GM12801 (cell line): ENCODE measurements around the gene HERC6.

Experiments
- TF ChIP-seq, protein P1 (sequence below): IDR thresholded peaks from one replicate; pipeline ENCODE4 v1.5.1; 2011; ENCODE audit warnings: control low read depth; ENCODE audit not compliant: insufficient read length; ENCODE audit errors: extremely low read depth

HERC6 gene

DNA sequence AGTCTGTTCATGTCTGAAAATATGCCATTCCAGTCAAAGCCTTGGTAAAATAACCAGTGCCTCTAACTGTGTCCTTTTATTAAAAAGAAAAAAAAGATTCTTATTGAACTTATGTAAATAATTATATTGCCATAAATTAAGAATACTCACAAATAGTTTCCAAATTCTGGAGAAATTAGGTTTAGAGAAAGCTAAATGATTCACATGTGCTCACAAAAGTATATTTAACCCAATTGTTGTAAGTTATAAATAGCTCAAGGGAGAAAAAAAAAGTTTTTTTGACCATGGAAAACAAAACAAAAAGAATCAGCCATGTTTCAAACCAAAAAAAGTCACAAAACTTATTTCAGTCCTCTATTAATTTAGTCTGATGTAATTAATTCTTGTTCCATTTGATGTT is 25.3 kb upstream of the HERC6 start:
- TF ChIP-seq, protein P1, sequence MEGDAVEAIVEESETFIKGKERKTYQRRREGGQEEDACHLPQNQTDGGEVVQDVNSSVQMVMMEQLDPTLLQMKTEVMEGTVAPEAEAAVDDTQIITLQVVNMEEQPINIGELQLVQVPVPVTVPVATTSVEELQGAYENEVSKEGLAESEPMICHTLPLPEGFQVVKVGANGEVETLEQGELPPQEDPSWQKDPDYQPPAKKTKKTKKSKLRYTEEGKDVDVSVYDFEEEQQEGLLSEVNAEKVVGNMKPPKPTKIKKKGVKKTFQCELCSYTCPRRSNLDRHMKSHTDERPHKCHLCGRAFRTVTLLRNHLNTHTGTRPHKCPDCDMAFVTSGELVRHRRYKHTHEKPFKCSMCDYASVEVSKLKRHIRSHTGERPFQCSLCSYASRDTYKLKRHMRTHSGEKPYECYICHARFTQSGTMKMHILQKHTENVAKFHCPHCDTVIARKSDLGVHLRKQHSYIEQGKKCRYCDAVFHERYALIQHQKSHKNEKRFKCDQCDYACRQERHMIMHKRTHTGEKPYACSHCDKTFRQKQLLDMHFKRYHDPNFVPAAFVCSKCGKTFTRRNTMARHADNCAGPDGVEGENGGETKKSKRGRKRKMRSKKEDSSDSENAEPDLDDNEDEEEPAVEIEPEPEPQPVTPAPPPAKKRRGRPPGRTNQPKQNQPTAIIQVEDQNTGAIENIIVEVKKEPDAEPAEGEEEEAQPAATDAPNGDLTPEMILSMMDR: no peak

DNA sequence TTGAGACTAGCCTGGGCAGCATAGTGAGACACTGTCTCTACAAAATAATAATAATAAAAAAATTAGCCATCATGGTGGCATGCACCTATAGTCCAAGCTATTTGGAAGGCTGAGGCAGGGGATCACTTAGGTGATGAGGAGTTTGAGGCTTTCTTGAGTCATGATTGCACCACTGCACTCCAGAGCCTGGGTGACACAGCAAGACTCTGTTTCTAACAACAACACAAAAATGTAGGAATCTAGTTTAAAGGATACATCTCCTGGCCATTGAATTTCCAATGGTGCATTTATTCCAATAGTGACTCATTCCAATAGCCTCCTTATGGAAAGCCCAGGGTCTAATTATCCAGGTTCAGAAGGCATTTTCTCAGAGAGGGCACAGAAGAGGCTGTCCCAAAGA is 21.9 kb upstream of the HERC6 start:
- TF ChIP-seq, protein P1: no peak

DNA sequence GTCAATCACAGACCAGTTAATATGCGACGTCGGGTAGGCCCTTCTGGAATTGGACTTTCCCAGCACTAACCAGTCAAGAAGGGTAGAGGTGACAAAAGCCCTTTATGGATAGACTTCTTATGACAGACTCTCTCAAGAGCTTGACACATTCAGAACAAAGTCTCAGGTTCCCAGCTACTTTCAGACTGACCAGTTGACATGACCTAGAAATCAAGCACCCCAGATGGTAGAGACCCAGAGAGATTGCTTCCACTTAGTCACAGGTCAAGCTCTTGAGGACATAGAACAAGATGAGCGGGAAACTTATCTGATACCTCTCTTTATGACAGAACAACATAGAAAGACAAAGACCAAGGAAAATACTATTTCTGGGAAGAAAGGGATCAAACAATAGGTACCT is 21.4 kb upstream of the HERC6 start:
- TF ChIP-seq, protein P1: no peak

DNA sequence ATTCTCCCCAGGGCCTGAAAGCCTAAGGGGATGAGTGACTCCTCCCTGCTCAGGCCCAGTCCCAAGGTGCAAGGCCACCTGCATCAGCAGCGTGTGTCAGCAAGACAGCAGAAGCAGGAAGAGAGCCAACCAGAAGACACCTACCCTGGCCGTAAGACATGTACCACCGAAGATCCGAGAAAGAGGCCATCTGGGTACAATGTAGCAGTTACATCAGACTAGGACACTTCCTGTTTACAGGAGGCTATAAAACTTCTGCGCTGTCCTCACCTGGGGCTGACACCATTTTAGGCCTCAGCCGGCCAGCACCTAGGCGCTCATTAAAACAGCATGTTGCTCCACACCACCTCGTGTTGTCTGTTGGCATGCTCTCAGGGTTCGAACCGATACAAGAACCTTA is 19.1 kb upstream of the HERC6 start:
- TF ChIP-seq, protein P1: no peak

DNA sequence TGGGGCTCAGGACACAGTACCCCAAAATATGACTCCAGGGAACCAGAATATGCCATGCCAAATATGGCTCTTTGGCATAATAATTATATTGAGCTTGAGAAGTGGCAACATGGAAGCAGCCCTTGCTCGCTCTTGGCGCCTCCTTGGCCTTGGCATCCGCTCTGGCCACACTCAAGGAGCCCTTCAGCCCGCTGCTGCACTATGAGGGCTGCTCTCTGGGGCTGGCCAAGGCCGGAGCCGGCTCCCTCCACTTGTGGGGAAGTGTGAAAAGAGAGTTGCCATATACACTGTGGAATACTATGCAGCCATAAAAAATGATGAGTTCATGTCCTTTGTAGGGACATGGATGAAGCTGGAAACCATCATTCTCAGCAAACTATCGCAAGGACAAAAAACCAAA is 18.4 kb upstream of the HERC6 start:
- TF ChIP-seq, protein P1: no peak

DNA sequence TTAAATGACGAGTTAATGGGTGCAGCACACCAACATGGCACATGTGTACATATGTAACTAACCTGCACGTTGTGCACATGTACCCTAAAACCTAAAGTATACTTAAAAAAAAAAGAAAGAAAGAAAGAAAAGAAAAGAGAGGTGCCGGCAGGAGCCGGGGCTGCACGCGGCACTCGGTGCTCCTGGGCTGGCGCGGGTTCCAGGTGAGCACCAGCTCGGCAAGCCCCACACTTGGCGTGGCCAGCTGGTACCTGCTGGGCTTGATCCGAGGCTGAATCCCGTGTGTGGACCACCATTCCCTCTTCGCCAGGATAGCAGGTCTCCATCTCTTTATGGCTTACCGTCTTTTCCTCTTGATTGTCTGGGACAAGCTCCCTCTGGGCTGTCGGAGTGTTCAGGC is 17.9 kb upstream of the HERC6 start:
- TF ChIP-seq, protein P1: no peak

DNA sequence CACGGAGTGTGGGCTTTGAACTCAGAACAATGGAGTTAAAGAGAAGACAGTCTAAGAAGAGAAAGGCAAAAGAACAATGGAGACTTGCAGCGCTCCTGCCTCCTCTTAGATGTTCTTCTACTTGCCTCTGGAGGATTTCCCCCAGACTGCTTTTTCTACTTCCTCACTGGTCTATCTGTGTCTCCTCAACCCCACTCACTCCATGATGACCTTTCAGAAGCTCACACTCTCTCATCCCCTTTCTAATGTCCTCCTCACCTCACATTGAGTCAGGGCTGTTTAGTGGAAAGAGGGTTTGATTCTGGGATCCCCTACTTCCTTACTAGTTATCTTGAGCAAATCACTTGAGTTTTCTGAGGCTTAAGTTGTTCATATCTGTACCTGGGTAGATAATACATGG is 12.2 kb upstream of the HERC6 start:
- TF ChIP-seq, protein P1: no peak

DNA sequence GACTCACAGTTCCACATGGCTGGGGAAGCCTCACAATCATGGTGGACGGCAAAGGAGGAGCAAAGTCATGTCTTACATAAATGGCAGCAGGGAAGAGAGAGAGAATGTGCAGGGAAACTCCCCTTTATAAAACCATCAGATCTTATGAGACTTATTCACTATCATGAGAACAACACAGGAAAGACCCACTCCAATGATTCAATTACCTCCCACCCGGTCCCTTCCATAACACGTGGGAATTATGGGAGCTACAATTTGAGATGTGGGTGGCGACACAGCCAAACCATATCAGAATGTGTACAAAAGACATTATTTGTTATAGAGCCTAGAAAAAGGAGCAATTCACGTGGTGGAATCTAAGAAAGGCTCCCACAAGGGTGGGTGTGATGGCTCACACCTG is 10.8 kb upstream of the HERC6 start:
- TF ChIP-seq, protein P1: no peak
